Measurements from ENCODE around the gene GALNT10. TPM values are rescaled to one million over a fixed set of nuclear protein-coding genes. Genes with fewer than 3 reads are reported as not detected.

GALNT10 gene
- total and polyA plus RNA-seq, 2 of the 4 experiments (the other 2 are of a cell fraction), result 46.2 to 67.0 TPM

DNA sequence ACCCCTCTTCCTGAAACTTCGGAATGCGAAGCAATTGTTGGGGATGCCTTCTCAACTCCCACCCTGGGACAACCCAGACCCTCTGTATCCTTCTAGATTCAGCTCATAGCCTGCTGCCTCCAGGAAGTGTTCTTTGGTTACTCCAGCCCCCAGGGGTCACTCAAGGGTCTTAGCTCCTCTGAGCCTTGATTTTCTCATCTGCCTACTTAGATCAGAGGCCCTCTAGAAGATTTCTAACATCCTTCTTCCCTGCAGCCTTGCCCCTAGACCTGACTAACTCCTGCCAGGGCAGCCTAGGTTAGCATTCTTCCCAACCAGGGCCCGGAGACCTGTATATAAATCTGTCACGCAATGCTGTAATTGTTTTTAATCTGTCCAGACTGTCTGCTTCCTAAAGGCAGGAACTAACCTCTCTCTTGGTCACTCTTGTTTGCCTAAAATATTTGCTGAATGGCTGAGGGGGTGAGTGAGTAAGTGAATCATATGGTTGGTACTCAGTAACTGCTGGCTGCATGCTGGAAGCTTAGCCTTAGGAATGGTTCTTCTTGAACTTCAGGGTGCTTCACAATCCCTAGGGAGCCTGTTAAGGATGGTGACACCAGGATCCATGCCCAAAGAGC lies 8.2 kb downstream of the GALNT10 start:
- Histone ChIP-seq H2BK15ac (ENCODE audit: low read depth, low read length) (peak overlapping the region; percentile 59; the same call in 2 of the 3 replicates), H3K23ac (ENCODE audit: low read depth, low read length) (peak overlapping the region; percentile 88), H2AK9ac (replicated peaks; ENCODE audit: low read depth, low read length, poor library complexity) (peak overlapping the region; percentile 88), H3K9ac (ENCODE audit: low read depth, low read length) (no peak overlapping the region), H3K36me3 (ENCODE audit: control insufficient read depth, insufficient read depth, low read length) (peaks cover 2% of the 10 kb centered on the region; the same call in 1 of the 2 replicates), H2BK120ac (ENCODE audit: low read depth, low read length) (peak overlapping the region; percentile 96), H3K56ac (ENCODE audit: extremely low read depth, insufficient read depth, low read length) (peak overlapping the region; percentile 86; the same call in 1 of the 2 replicates), H3K4ac (ENCODE audit: low read depth, low read length) (peak overlapping the region; percentile 96), H3K4me2 (ENCODE audit: low read depth, low read length) (no peak overlapping the region; the same call in 1 of the 2 replicates), H2AFZ (replicated peaks; ENCODE audit: low read length, poor library complexity) (no peak overlapping the region), H3K79me1 (ENCODE audit: low read depth in 1 of 2, low read length in 2 of 2) (peaks cover 20 to 86% of the 10 kb centered on the region in 2 experiments), H2BK20ac (ENCODE audit: low read depth, low read length) (peak overlapping the region; percentile 95), H3K18ac (ENCODE audit: low read depth, low read length) (peak overlapping the region; percentile 63), H3K27me3 (ENCODE audit: control insufficient read depth, insufficient read depth, low read length) (no peaks in the 10 kb centered on the region), H4K91ac (ENCODE audit: insufficient read depth, low read depth, low read length) (peak overlapping the region; percentile 82), H2AK5ac (ENCODE audit: low read depth, low read length) (peak overlapping the region; percentile 95), H3K4me3 (ENCODE audit: insufficient read depth, low read depth, low read length) (no peak overlapping the region), H3K9me1 (ENCODE audit: insufficient read depth, low read length) (peaks cover 36% of the 10 kb centered on the region), H3K27ac (ENCODE audit: insufficient read depth, low read length) (peak overlapping the region; percentile 71), H3K14ac (replicated peaks; ENCODE audit: low read depth, low read length) (peak overlapping the region; percentile 88), H3K9me3 (ENCODE audit: control insufficient read depth, insufficient read depth, low read length) (no peaks in the 10 kb centered on the region), H4K20me1 (ENCODE audit: insufficient read depth, low read length) (peaks cover 3% of the 10 kb centered on the region; the same call in 1 of the 2 replicates), H2BK5ac (ENCODE audit: low read depth, low read length, poor library complexity, severe bottlenecking) (peak overlapping the region; percentile 77), H4K8ac (ENCODE audit: low read depth in 2 of 2, low read length in 2 of 2) (peak overlapping the region; percentile 45 to 79; a peak in 3 of 4 replicates), H4K5ac (ENCODE audit: low read depth, low read length) (peak overlapping the region; percentile 40), H3K4me1 (ENCODE audit: control insufficient read depth, insufficient read depth, low read length) (peaks cover 35% of the 10 kb centered on the region)
- dilution Hi-C loops (cut with HindIII; ENCODE audit: low sequenced_read_pairs, unreplicated experiment), result no loop called here
- POLR2A ChIA-PET (ENCODE audit: unreplicated experiment), result no interaction called here
- DNase-seq (peak; percentile 89), ATAC-seq (ENCODE audit: low read depth) (peak; percentile 83)
- intact Hi-C loops (cut with micrococcal nuclease), result loop anchor here (2.0 kb wide), 1 partner anchor 78 kb away; no protein-coding TSS in a partner anchor
- WGBS, 2 experiments (ENCODE audit: extremely low coverage in 2 of 2, insufficient read length in 1 of 2), result 46% methylated on average over 3 of the region's 4 CpGs; no CpG with 5 or more reads in 1 of the 2 experiments
- no TSS peak for BruUV-seq (replicated peaks)
- TF ChIP-seq CHD1 (IDR thresholded peaks at IDR 0.05; ENCODE audit: low read depth, low read length), result no peak
- TF ChIP-seq CEBPB (IDR thresholded peaks at IDR 0.05; ENCODE audit: low read depth, low read length), result no peak
- TF ChIP-seq RFX5 (IDR thresholded peaks at IDR 0.05; ENCODE audit: low read depth, low read length), result no peak
- peak; percentile 23; the same call in 1 of the 2 replicates for TF ChIP-seq SMC3 (IDR thresholded peaks at IDR 0.05; ENCODE audit: low read depth, low read length)
- TF ChIP-seq RCOR1 (IDR thresholded peaks at IDR 0.05; ENCODE audit: insufficient replicate concordance, low read length), result peak; percentile 9
- TF ChIP-seq RAD21 (IDR thresholded peaks at IDR 0.05; ENCODE audit: low read length), result no peak
- TF ChIP-seq FOS (IDR thresholded peaks at IDR 0.05; ENCODE audit: low read depth, low read length), result peak; percentile 48; the same call in 1 of the 2 replicates
- peak; percentile 59 for TF ChIP-seq MAFK (IDR thresholded peaks at IDR 0.05; ENCODE audit: low read depth, low read length)
- CTCF ChIA-PET, result interaction anchor here (0.9 to 2.8 kb wide), 5 partner anchors 78 to 207 kb away, joined by 3 to 26 read pairs (median 4); no protein-coding TSS in a partner anchor
- in situ Hi-C loops (cut with MboI; ENCODE audit: low sequenced_read_pairs), result no loop called here

Data from IMR-90 (cell line).